ENCODE results near the gene PIEZO2. TPM values are rescaled to one million over a fixed set of nuclear protein-coding genes. Genes with fewer than 3 reads are reported as not detected.

Gene PIEZO2
- total RNA-seq, 1 experiment from 2014 or later: 10.7 TPM

GRCh38 chr18:10757946-10758345 is 391.4 kb downstream of the PIEZO2 start:
- Mint-ChIP-seq H3K9me3 (no peaks in the 10 kb centered on the region; the same call in 1 of the 2 replicates), H3K27me3 (ENCODE audit: low read depth) (no peaks in the 10 kb centered on the region), H3K4me1 (no peaks in the 10 kb centered on the region), H3K27ac (no peak overlapping the region), H3K4me3 (no peak overlapping the region), H3K36me3 (peaks cover 12% of the 10 kb centered on the region; the same call in 1 of the 2 replicates)
- TF ChIP-seq ZNF396 (CRISPR knock-in tag; IDR thresholded peaks at IDR 0.05; ENCODE audit: borderline replicate concordance) (no peak), TEAD4 (CRISPR knock-in tag; IDR thresholded peaks at IDR 0.05) (no peak), E2F4 (CRISPR knock-in tag; IDR thresholded peaks at IDR 0.05; ENCODE audit: borderline replicate concordance, low read depth) (no peak), EMX1 (CRISPR knock-in tag; IDR thresholded peaks at IDR 0.05) (no peak), ZNF671 (CRISPR knock-in tag; IDR thresholded peaks at IDR 0.05) (no peak), KAT7 (CRISPR knock-in tag; IDR thresholded peaks at IDR 0.05; ENCODE audit: borderline replicate concordance) (no peak), SOX15 (CRISPR knock-in tag; IDR thresholded peaks at IDR 0.05) (no peak), ATF3 (CRISPR knock-in tag; conservative IDR thresholded peaks at IDR 0.05) (no peak), ZNF416 (CRISPR knock-in tag; IDR thresholded peaks at IDR 0.05) (no peak), FOXK1 (CRISPR knock-in tag; IDR thresholded peaks at IDR 0.05) (no peak), CTCF (IDR thresholded peaks at IDR 0.05) (no peak), GTF2I (CRISPR knock-in tag; conservative IDR thresholded peaks at IDR 0.05) (no peak)
- CTCF ChIA-PET: no interaction called here
- no peak for DNase-seq (ENCODE audit: low spot score)
- POLR2A ChIA-PET: no interaction called here
- ATAC-seq: no peak

- CTCF ChIA-PET: no interaction called here
- ATAC-seq: no peak
Observed at GRCh38 chr18:10757349-10757748, 392.0 kb downstream of the PIEZO2 start.

More at GRCh38 chr18:10757349-10757748, 392.0 kb downstream of the PIEZO2 start:
- no peak for DNase-seq (ENCODE audit: low spot score)
- POLR2A ChIA-PET: no interaction called here
- Mint-ChIP-seq H3K27ac (no peak overlapping the region), H3K4me1 (no peaks in the 10 kb centered on the region), H3K9me3 (no peaks in the 10 kb centered on the region; the same call in 1 of the 2 replicates), H3K36me3 (peaks cover 12% of the 10 kb centered on the region; the same call in 1 of the 2 replicates), H3K4me3 (no peak overlapping the region), H3K27me3 (ENCODE audit: low read depth) (no peaks in the 10 kb centered on the region)
- TF ChIP-seq SMAD3 (CRISPR knock-in tag; IDR thresholded peaks at IDR 0.05; ENCODE audit: borderline replicate concordance): no peak
- no peak for TF ChIP-seq IRF1 (CRISPR knock-in tag; IDR thresholded peaks at IDR 0.05)
- no peak for TF ChIP-seq ZNF232 (CRISPR knock-in tag; IDR thresholded peaks at IDR 0.05)
- no peak for TF ChIP-seq SOX15 (CRISPR knock-in tag; IDR thresholded peaks at IDR 0.05)
- no peak for TF ChIP-seq MLX (CRISPR knock-in tag; IDR thresholded peaks at IDR 0.05)
- no peak for TF ChIP-seq ERG (CRISPR knock-in tag; IDR thresholded peaks at IDR 0.05)
- no peak for TF ChIP-seq ZNF671 (CRISPR knock-in tag; IDR thresholded peaks at IDR 0.05)
